HG03097 (cell line): ENCODE data around the gene KRT14.
"Not testable (repeated sequence)": the region's sequence is repeated elsewhere in the genome, so short reads cannot be mapped to it uniquely, and the experiment has no call there.

Experiments
- ATAC-seq: cut with Tn5 transposase; IDR thresholded peaks from one replicate; pipeline ENCODE4 v1.9.1; 2021; ENCODE audit not compliant: unreplicated experiment, low FRiP score

KRT14 gene

GRCh38 chr17:41610061-41610517, 23.4 kb upstream of the KRT14 start:
- ATAC-seq = not testable (repeated sequence)

- not testable (repeated sequence) for ATAC-seq
Measured at GRCh38 chr17:41606930-41607329, 20.2 kb upstream of the KRT14 start.

DNA sequence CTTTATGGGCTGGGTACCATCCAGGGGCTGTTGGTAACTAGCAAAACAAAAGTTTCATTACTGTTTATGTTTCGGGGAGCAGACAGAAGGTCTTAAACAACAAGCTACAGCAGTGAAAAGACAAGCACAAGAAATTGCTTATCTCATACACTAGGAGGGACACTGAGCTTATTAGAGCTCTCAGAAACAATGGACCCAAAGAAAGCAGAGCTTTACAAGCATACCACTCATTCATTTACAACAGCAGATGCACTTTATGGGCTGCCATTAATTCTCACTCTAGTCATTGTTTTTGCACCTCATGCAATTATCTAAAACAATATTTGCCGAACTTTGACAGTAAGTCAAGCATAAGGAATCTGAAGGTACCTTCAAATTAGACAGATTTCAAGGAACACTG, 15.8 kb upstream of the KRT14 start:
- no peak for ATAC-seq

- ATAC-seq = no peak
Measured at GRCh38 chr17:41600318-41600717, 13.6 kb upstream of the KRT14 start.

DNA sequence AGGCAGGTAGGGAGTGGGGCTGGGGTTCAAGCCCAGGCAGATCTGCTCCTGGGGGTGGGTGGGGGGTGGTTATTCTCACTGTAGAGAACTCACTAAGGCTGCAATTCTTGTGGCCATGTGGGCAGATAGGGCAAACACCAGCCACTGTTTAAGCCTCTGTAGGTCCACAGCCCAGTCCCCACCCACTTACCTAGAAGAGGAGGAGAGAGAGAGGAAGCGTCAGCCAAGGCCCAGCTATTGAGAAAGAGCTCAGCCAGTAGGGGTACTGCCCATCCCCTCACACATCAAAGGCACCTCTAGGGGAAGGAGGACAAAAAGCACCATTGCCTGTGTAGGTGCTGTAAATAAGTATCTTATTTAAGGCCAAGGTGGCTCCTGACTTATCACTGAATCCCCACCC, 13.0 kb upstream of the KRT14 start:
- ATAC-seq = no peak

GRCh38 chr17:41595585-41595984, 8.9 kb upstream of the KRT14 start:
- ATAC-seq = no peak

DNA sequence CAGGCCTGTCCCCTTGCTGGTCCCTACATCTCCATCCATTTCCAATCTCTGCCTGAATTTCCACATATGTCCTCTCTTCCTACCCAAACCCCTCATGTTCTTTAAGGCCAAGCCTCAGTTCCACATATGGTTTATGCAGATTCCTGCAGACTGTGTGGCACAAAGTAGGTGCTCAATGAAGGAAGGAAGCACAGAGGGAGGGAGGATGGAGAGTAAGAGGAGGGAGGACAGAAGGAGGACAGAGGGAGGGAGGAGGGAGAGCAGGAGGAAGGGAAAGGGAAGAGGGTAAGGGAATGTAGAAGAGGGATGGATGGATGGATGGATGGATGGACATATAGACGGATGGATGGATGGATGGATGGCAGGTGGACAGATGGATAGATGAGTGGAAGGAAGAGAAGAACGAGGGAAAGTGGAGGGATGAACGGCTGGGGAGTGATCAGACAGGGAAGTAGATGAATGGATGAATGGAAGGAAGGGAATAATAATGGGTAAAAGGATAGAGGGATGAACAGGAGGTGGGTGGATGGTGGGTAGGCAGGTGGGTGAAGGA, 7.7 kb upstream of the KRT14 start:
- ATAC-seq = no peak

GRCh38 chr17:41593306-41593981, 6.7 kb upstream of the KRT14 start:
- ATAC-seq = no peak

GRCh38 chr17:41592601-41593305, 6.1 kb upstream of the KRT14 start:
- no peak for ATAC-seq

DNA sequence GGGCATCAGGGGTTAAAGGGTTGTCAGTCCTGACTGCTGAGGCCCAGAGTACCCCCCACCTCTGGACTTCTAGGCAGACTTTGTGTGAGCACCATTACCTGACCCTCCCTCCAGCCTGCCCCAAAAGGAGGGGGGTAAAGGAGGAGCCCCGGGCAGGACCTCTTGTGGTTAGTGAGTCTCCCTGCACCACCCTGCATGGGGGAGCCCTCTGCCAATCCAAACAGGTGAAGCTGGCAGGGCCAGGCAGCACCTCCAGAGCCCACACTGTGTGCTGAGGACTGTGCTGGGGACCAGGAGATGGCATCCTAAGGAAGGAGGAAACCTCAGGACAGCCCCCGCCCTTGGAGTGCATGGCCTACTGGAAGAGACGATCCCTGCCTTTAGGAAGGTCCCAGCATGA, 2.6 kb upstream of the KRT14 start:
- ATAC-seq = no peak

DNA sequence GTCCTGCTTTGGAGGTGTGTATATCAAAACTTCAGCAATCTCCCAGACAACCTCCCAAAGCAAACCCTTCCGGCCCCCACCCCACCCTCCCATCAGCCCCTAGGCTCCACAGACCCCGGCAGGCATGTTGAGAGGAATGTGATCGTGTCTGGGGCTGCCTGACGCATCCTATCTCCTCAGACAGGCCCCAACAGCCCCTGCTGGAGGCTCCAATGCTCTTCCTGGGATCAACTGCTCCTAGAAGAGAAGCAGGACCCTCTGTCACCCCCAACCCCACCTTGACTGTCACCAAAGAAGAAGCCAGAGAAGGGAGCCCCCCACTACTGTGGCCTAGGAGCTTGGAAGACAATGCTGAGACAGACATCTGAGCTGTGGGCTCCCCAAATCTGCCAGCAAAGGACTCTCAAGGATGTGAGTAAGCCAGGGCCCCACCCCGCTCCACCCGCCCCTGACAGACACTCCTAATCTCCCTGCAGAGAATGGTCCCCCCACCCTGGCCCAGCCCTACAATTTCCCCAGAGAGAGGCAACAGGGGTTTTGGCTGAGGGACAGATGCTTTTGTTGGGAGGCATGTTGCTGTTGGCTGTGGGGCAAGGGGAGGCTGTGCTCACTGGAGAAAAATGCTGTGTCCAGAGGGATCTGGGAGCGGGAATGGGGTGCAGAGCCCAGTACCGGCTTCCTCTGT, 1.6 kb upstream of the KRT14 start:
- ATAC-seq = no peak

DNA sequence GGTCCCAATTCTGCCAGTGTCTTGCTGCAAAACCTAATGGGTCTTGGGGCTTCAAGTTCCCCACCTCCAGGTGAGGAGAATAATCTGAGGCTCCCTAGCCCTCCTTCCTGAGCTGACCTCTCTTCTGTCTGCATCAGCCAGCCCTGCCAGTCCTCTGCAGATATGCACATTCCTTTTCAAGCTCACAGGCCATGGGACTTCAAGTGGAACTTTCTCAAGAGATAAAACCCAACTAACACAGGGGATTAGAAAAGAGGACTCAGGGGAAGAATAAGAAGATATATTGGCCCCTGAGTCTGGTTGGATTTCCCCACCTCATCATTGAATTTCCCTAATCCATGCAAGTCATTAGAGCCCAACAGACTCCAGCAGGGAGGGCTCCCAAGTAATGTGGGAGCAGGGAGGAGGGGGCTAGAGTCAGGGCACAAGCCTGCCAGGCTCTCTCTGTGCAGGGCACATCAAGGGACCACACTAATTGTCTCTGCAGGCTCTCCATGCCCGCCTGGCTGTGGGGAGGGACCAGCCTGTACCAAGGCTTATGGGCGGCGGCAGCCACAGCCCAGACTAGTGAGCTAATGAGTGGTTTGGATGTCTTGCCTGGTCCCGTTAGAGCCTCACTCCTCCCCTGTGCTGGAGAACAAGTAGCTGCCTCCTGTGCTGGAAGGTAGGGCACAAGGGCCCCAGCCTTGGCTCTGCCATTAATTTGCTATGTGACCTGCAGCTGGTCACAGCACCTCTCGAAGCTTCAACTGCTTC, 1.2 kb downstream of the KRT14 start:
- ATAC-seq = no peak

DNA sequence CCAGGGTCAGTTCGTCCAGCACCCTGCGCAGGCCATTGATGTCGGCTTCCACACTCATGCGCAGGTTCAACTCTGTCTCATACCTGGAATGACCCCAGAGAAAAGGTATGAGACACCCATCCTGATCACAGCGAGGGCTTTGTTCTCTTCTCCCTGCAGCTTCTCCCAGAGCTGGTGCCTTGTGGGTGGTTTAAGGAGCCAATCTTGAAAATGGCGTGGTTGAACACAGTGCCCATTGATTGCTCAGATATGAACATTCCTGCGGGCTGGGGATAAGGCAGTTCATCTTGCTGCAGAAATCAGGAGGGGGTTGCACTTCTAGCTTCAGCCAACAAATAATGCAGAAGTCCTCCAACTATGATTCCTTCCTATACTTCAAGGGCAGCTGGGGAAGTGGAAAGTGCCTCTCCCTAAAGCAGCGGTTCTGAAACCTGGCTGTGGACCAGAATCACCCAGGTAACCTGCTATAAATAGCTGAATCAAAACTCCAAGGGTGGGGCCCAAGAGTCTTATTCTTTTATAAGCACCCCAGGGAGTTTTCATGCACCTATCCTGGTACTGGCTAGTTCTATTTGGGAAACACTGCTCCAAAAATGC, 2.3 kb downstream of the KRT14 start:
- ATAC-seq = not testable (repeated sequence)

GRCh38 chr17:41583137-41584127, 3.3 kb downstream of the KRT14 start:
- ATAC-seq = no peak

- not testable (repeated sequence) for ATAC-seq
Measured at GRCh38 chr17:41582061-41582968, 4.4 kb downstream of the KRT14 start.

DNA sequence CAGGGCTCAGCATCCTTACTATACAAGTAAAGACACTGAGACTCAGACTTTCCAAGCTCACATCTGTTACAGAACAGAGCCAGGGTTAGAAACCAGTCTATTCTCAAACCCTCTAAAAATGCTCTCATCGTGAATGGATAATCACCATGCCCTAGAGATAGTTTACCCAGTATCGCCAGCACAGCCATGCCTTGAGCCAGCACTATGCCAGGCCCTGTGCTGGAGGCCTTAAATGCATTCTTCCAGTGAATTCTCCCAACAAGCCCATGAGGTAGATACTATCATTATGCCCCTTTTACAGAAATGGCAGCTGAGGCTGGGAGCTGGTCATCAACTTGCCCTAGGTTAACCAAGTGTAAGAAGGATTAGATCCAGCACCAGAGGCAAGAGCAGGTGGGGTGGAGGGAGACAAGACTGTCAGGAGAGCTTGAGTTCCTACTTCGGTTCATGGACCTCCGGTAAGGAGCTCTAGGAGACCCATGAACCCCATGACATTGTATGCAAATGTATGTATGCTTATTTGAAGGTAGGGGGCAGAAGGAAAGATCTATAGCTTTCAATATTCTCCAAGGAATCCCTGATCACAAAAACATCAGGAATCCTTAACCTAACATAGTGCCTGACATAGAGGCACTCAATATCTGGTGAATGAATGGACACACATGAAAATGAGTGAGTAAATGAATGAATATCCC, 5.2 kb downstream of the KRT14 start:
- ATAC-seq = no peak

- ATAC-seq = no peak
Measured at GRCh38 chr17:41580687-41581365, 5.9 kb downstream of the KRT14 start.
